HepG2 (cell line): ENCODE measurements around the gene FANCD2OS. TPM values are rescaled to one million over a fixed set of nuclear protein-coding genes. Genes with fewer than 3 reads are reported as not detected.

Experiments used
- ASH2L ChIP-seq: fragments of 300-600, 200-600 bp; sonication (generic); IDR thresholded peaks from 2 replicates; pipeline ENCODE4 v1.7.0; 2017; ENCODE audit warnings: low read depth, mild to moderate bottlenecking, moderate library complexity, mixed read lengths, low read length; ENCODE audit not compliant: insufficient read length
- CEBPG ChIP-seq: IDR thresholded peaks from 2 replicates; pipeline ENCODE4 v1.6.1; 2016
- CENPT ChIP-seq: sonication (generic); formaldehyde crosslinking; IDR thresholded peaks from 2 replicates; pipeline ENCODE4 v1.8.0; 2022; ENCODE audit warnings: low read depth, mild to moderate bottlenecking, moderate library complexity, missing genetic modification reagents
- GZF1 ChIP-seq: sonication (generic); formaldehyde crosslinking; IDR thresholded peaks from 2 replicates; pipeline ENCODE4 v1.5.1; 2020; ENCODE audit warnings: mild to moderate bottlenecking, missing genetic modification reagents
- HBP1 ChIP-seq: IDR thresholded peaks from 2 replicates; pipeline ENCODE4 v1.6.1; 2016; ENCODE audit warnings: low read depth, control low read depth
- HHEX ChIP-seq: IDR thresholded peaks from 2 replicates; pipeline ENCODE4 v1.6.1; 2016; ENCODE audit warnings: control low read depth
- HOXA3 ChIP-seq: sonication (generic); formaldehyde crosslinking; IDR thresholded peaks from 2 replicates; pipeline ENCODE4 v1.5.0; 2020; ENCODE audit warnings: missing genetic modification reagents
- ISX ChIP-seq: sonication (generic); formaldehyde crosslinking; conservative IDR thresholded peaks from 2 replicates; pipeline ENCODE4 v1.5.0; 2020; ENCODE audit warnings: missing genetic modification reagents
- MED13 ChIP-seq: sonication (generic); formaldehyde crosslinking; IDR thresholded peaks from 2 replicates; pipeline ENCODE4 v1.5.0; 2020; ENCODE audit warnings: missing genetic modification reagents
- MLX ChIP-seq: IDR thresholded peaks from 2 replicates; pipeline ENCODE4 v1.6.1; 2016
- NCOA1 ChIP-seq: sonication (generic); formaldehyde crosslinking; IDR thresholded peaks from 2 replicates; pipeline ENCODE4 v1.9.0; 2021; ENCODE audit warnings: missing genetic modification reagents
- NFIC ChIP-seq: IDR thresholded peaks from 2 replicates; pipeline ENCODE4 v1.6.1; 2012; ENCODE audit warnings: mild to moderate bottlenecking, low read length, inconsistent platforms
- NFKB2 ChIP-seq: sonication (generic); formaldehyde crosslinking; IDR thresholded peaks from 2 replicates; pipeline ENCODE4 v1.4.0; 2020; ENCODE audit warnings: missing genetic modification reagents, borderline replicate concordance
- STAG1 ChIP-seq: sonication (generic); formaldehyde crosslinking; IDR thresholded peaks from 2 replicates; pipeline ENCODE4 v1.4.0; 2020; ENCODE audit warnings: missing genetic modification reagents
- SUZ12 ChIP-seq: fragments of 150-350 bp; IDR thresholded peaks from 2 replicates; pipeline ENCODE4 v1.6.1; 2014; ENCODE audit warnings: low read depth, low read length
- TARDBP ChIP-seq: sonication (generic); formaldehyde crosslinking; IDR thresholded peaks from 2 replicates; pipeline ENCODE4 v1.8.0; 2022; ENCODE audit warnings: mild to moderate bottlenecking, missing genetic modification reagents
- TFE3 ChIP-seq: IDR thresholded peaks from 2 replicates; pipeline ENCODE4 v1.6.1; 2016
- TP53 ChIP-seq: sonication (generic); formaldehyde crosslinking; conservative IDR thresholded peaks from 2 replicates; pipeline ENCODE4 v1.4.0; 2020; ENCODE audit warnings: missing genetic modification reagents
- ZMYM4 ChIP-seq: sonication (generic); formaldehyde crosslinking; IDR thresholded peaks from 2 replicates; pipeline ENCODE4 v1.8.1; 2023; ENCODE audit warnings: mild to moderate bottlenecking, missing genetic modification reagents
- ZNF225 ChIP-seq: sonication (generic); formaldehyde crosslinking; IDR thresholded peaks from 2 replicates; pipeline ENCODE4 v1.4.0; 2020; ENCODE audit warnings: mild to moderate bottlenecking, missing genetic modification reagents
- ZNF263 ChIP-seq: sonication (generic); formaldehyde crosslinking; IDR thresholded peaks from 2 replicates; pipeline ENCODE4 v1.4.0; 2020; ENCODE audit warnings: missing genetic modification reagents
- ZNF274 ChIP-seq: sonication (generic); formaldehyde crosslinking; IDR thresholded peaks from 2 replicates; pipeline ENCODE4 v1.5.1; 2020; ENCODE audit warnings: mild to moderate bottlenecking, missing genetic modification reagents
- ZNF430 ChIP-seq: sonication (generic); formaldehyde crosslinking; IDR thresholded peaks from 2 replicates; pipeline ENCODE4 v1.9.0; 2021; ENCODE audit warnings: mild to moderate bottlenecking, missing genetic modification reagents
- ZNF781 ChIP-seq: sonication (generic); formaldehyde crosslinking; IDR thresholded peaks from 2 replicates; pipeline ENCODE4 v1.5.1; 2020; ENCODE audit warnings: borderline replicate concordance, mild to moderate bottlenecking, missing genetic modification reagents; ENCODE audit errors: not compliant biosample characterization
- ZNF788 ChIP-seq: sonication (generic); formaldehyde crosslinking; IDR thresholded peaks from 2 replicates; pipeline ENCODE4 v1.5.0; 2020; ENCODE audit warnings: mild to moderate bottlenecking, missing genetic modification reagents, borderline replicate concordance
- ZNF879 ChIP-seq: sonication (generic); formaldehyde crosslinking; IDR thresholded peaks from 2 replicates; pipeline ENCODE4 v1.8.1; 2023; ENCODE audit warnings: missing genetic modification reagents
- polyA plus RNA-seq, 8 experiments: library from polyadenylated mRNA; depleted of rRNA in 3 of 8; stranded (reverse) in 7 of 8; unstranded in 1 of 8; fragments of >200 nt; fragmentation: Illumina TruSeq in 4 of 8; extraction: Trizol in 4 of 8; gene quantifications; 2 replicates each; pipeline versions ENCODE4 v1.2.1 to v1.2.3, GENCODE V29; 2011 to 2016; ENCODE audit warnings: low read depth in 4 of 8, missing spikeins in 1 of 8, mixed read lengths in 1 of 8; ENCODE audit not compliant: insufficient read depth in 1 of 8
- total RNA-seq, 5 experiments: library from RNA; depleted of rRNA; stranded (reverse); fragments of >200 nt; fragmentation: Illumina TruSeq; extraction: Trizol; gene quantifications; 2 replicates each; pipeline ENCODE4 v1.2.3, GENCODE V29; 2016; ENCODE audit warnings: low read depth in 1 of 5

FANCD2OS gene
- total and polyA plus RNA-seq, 2 of the 13 experiments (the other 11 are each of a cell fraction or from before 2014, with no cell fraction given) = not detected

GRCh38 chr3:10115326-10116137, 7.5 kb upstream of the FANCD2OS start, which contains the start of gene BRK1 (continued):
- 0 out of 2 replicates have a peak, but pooled peaks have one; percentile 53 for TF ChIP-seq TFE3 (CRISPR knock-in tag)
- TF ChIP-seq ZNF274 = peak; percentile 67
- TF ChIP-seq CENPT (CRISPR knock-in tag) = no peak
- peak; percentile 11; the same call in 1 of the 2 replicates for TF ChIP-seq TARDBP
- 0 out of 2 replicates have a peak, but pooled peaks have one; percentile 20 for TF ChIP-seq GZF1
- TF ChIP-seq ZNF263 (CRISPR knock-in tag) = peak; percentile 62; the same call in 1 of the 2 replicates
- peak; percentile 88 for TF ChIP-seq HOXA3
- peak; percentile 76; the same call in 1 of the 2 replicates for TF ChIP-seq ZNF430 (CRISPR knock-in tag)
- TF ChIP-seq ZNF788 (CRISPR knock-in tag) = peak; percentile 74; the same call in 1 of the 2 replicates
- TF ChIP-seq NFIC = no peak
- no peak for TF ChIP-seq ZNF879 (CRISPR knock-in tag)
- peak; percentile 31; the same call in 1 of the 2 replicates for TF ChIP-seq CEBPG (CRISPR knock-in tag)
- TF ChIP-seq HBP1 (CRISPR knock-in tag) = 0 out of 2 replicates have a peak, but pooled peaks have one; percentile 20
- peak; percentile 44 for TF ChIP-seq STAG1 (CRISPR knock-in tag)
- TF ChIP-seq HHEX (CRISPR knock-in tag) = no peak
- peak; percentile 65 for TF ChIP-seq ZNF781 (CRISPR knock-in tag)
- no peak for TF ChIP-seq SUZ12
- peak; percentile 70 for TF ChIP-seq ASH2L
- peak; percentile 64 for TF ChIP-seq ZMYM4 (CRISPR knock-in tag)
- peak; percentile 92 for TF ChIP-seq ISX (CRISPR knock-in tag)
- TF ChIP-seq MLX (CRISPR knock-in tag) = 0 out of 2 replicates have a peak, but pooled peaks have one; percentile 61
- TF ChIP-seq TP53 = peak; percentile 85; the same call in 1 of the 2 replicates
- no peak for TF ChIP-seq ZNF225 (CRISPR knock-in tag)
- TF ChIP-seq NFKB2 (CRISPR knock-in tag) = peak; percentile 95; the same call in 1 of the 2 replicates
- no peak for TF ChIP-seq NCOA1
- peak; percentile 70; the same call in 1 of the 2 replicates for TF ChIP-seq MED13 (CRISPR knock-in tag)
